Stimulated activated CD8-positive, alpha-beta memory T cell treated with anti-CD3 and anti-CD28 coated beads, Interleukin-4, amount 100 ng/mL, for 48 hours (primary cell): ENCODE measurements around the gene LRRC63.
"Not testable (repeated sequence)": the region's sequence is repeated elsewhere in the genome, so short reads cannot be mapped to it uniquely, and the experiment has no call there.

Experiments used
- DNase-seq: peaks from one replicate; pipeline ENCODE4 v3.0.0-alpha.2; 2020

The LRRC63 gene

DNA sequence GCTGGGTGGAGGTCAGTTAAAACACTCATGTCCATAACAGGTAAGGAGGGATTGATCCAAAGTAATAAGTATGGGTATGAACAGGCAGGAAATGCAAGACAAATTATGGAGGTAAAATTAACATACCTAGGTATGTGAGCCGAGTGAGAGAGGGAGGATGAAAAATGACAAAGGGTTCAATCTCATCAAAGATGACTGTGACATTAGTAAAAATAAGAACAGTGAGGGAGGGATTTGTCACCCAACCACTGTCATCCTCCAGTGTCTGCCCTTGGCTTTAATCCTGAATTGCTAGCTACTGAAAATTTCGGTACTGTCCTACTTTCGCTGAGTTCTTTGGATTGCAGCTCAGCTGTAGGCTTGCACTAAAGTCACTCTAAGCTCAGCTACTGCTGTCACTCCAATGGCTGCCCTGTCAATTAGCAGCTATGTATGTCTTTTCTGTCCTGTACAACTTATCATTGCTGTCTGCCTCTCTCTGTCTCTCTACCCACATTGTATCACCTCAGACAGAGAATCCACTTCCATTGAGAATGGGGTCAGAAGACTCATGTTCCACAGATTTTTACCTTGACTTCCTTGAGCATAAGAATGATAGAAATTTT lies 62.5 kb downstream of the LRRC63 start:
- no peak for DNase-seq

DNA sequence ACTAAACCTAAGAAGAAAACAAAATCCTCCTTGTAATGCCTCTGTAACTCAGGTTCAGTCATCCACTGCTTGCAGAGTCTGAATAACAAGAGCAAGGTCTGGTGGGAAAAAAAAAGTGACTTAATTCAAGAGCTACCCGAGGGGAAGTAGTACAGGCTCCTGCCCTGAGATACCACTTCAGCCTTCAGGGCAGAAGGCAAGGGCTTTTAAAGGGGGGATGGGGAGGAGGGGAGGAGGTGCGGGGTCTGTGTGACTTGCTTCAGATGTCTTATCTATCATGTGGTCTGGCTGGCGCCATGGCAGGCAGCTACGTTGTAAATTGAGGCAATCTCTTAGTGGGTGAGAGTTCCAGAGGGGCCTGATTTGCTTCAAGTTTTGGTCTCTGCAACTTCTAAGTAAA lies 66.7 kb downstream of the LRRC63 start:
- DNase-seq: no peak

DNA sequence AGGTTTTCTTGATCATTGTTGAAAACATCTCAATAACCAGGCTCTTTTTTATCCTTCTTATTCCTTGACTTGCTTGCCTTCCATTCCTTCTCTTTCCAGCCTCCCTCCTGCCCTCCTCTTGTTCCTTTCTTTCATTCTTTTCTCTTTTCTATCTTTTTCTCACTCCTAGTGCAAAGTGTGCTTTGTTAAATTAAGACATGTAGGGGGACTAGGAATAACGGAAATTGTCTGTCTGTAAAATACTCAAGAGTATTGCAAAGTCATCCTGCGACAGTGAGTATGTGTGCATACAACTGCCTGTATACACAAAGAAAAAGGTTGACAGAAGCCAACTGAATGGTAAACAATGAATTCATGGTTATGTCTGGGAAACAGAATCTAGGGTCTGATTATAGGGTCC lies 70.1 kb downstream of the LRRC63 start:
- DNase-seq: no peak

DNA sequence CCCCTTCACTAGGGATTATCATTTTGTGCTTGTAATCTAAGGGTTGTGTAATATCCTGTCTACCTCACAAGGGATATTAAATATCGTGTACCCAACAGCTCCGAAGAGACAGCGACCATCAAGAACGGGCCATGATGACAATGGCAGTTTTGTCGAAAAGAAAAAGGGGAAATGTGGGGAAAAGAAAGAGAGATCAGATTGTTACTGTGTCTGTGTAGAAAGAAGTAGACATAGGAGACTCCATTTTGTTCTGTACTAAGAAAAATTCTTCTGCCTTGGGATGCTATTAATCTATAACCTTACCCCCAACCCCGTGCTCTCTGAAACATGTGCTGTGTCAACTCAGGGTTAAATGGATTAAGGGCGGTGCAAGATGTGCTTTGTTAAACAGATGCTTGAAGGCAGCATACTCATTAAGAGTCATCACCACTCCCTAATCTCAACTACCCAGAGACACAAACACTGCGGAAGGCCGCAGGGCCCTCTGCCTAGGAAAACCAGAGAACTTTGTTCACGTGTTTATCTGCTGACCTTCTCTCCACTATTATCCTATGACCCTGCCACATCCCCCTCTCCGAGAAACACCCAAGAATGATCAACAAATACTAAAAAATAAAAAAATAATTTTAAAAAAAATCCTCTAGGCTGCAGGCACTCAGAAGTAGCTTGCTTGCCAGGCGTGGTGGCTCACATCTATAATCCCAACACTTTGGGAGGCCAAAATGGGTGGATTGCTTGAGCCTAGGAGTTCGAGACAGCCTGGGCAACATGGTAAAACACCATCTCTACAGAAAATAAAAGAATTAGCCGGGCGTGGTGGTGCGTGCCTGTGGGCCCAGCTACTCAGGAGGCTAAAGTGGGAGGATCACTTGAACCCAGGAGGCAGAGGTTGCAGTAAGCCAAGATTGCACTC lies 72.4 kb downstream of the LRRC63 start:
- not testable (repeated sequence) for DNase-seq

DNA sequence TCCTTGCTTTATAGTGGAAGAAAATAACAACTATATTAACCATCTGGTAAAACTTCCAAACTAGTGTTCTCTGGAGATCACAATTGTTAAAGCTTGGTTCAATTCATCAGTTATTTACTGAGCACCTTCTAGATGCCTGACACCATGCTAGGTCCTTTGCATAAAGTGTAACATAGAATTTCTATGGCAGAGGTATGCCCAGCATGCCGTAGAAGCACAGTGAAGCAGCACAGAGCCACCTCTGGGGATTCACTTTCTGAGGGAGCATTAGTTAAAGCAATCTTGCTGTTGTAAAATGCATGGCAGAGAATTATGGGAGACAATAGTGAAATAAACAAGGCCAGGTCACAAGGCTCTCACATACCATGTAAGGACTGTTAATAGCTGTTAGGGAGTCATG lies 75.2 kb downstream of the LRRC63 start:
- no peak for DNase-seq

DNA sequence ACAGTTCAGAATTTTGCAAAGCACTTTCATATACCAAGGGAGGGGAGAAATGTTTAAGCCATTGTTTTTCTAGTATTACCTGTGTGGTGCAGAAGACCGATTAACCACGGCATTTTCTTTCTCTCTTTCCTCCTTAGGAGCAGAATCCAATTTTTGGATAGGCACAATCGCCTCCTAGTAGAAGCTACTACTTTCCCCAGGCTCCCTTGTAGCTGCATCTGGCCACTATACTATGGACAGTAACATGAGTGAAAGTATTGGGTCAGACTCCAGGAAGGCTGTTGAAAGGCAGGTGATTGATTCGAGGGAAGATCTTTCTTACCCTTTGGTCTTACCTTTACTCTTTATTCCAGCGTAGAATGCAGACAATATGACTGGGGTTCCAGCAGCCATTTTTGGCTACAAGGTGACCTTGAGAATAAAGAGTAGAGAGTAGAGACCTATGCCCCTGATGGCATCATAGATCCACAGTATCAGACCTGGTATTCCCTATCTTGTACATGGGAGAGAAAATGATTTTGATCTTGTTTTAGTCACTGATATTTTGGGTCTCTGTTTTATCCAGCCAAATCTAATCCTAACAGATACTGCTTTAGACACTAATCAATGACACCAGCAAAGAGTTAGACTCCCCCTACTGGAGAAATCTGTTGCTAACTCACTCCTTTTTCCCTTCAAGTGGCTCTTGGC lies 77.0 kb downstream of the LRRC63 start:
- DNase-seq: no peak

DNA sequence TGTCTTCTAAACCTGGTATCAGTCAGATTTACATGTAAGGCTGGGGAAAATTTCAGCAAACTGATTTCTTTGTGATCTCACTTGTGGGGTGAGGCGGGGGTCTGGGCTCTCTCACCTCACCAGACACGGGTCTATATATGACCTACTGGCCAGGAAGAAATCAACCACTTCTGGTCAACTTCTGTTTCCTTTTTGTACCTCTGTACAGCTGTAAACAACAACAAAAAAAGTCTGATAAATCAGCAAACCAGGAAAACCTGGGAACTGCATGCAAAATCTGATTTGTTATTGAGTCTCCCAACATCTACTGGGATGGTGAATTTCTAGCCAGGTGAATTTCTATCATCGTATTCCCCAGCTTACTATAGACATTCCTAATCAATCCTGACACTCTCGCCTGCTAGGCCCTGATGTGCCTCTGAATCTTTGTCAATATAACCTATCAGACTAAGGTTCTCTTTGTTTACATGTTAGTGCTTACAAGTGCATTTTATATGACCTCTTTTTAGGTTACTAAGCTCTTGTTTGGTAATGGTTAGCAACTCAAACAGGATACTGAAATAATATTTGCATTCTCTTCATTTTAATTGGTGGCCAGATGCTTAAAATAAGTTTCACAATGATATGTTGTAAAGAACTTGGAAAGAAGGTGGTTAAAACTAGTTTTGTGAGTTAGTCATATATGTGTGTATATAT lies 77.7 kb downstream of the LRRC63 start:
- DNase-seq: no peak

DNA sequence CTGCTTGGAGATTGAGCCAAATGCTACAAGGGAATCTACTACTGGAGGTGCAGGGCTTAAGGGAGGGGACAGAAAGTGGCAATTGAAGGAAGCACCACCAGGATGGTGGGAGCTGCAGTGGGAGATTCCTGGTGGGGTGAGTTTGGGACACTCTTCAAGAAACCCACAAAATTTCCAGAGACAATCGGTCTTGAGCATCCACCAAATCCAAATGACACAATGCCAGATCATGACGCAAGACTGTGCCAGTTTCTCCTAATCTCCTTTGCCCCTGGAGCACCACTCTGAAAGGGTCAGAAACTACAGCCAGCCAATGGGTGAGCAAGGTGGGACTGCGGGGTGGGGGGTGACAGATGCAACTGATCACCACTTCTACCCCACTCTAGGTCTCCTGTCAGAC lies 78.7 kb downstream of the LRRC63 start:
- no peak for DNase-seq

DNA sequence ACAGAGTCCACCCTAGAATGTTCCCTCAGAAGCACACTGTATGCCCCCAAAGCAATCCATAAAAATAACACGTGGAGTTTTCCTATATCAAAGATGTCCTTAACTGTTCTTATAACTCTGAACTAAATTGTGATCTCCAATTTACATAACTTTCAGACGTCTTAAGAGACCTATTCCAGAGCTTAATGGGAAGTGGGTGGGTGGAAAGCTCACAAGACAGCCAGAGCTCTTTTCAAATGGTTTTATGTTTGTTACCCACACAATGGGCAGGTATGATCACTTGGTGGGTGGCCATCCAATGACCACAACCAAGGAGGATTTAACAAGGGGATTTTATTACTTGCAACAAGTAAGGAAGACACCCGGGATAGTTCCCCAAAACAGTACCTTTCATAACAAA lies 81.7 kb downstream of the LRRC63 start:
- no peak for DNase-seq

DNA sequence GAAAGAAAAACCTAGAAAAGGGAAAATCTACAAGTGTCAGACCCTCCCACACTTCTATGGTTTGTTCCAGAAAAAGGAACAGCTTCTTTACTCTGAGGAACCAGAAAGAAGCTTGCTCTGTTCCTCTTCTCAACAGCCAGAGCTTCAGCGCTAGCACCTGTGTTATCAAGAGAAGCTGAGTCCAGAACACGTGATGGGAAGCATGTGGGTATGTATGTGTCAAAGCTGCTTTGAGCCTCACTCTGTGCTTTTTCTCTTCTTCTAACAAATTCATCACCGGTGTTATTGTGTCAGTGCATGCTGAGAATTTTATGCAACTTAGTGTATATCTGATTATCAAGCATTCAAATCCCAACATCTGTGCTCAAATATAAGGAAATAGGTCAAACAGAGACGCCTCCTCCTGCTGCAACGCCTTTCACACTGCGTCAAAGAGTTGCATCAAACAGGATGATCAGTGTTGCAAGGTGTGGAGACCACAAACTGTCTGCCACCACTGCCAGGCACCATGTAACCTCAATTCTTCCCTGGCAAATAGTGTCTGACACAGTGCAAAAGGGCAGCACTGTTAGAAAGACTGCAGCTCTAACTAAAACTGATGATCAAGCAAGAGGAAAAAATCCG lies 83.9 kb downstream of the LRRC63 start:
- peak; percentile 63 for DNase-seq

DNA sequence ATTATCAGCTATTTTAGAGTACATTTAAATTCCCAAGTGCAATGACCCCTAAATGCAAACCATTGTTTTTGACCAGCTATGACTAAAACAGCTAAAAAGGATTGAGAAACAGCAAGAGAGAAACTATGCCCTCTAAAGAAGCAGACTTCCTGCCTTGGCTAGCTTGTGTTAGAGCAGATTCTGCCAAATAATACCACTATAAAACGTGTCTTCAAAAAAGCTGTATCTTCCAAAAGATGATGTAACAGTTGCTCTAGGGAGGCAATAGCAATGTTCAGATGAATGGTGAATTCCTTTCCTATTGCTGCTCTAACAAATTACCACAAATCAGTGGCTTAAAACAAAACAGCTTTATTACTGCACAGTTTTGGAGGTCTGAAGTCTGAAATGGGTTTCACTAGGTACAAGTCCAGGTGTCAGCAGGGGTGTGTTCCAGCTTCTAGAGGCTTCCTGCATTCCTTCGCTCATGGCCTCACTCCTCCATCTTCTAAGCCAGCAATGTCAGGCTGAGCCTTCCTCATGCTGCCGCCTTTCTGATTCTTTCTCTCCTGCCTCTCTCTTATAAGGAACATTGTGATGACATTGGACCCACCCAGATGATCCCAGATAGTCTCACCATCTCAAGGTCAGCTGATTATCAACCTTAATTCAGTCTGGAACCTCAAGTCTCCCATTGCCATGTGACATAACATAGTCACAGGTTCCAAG lies 84.5 kb downstream of the LRRC63 start:
- no peak for DNase-seq

DNA sequence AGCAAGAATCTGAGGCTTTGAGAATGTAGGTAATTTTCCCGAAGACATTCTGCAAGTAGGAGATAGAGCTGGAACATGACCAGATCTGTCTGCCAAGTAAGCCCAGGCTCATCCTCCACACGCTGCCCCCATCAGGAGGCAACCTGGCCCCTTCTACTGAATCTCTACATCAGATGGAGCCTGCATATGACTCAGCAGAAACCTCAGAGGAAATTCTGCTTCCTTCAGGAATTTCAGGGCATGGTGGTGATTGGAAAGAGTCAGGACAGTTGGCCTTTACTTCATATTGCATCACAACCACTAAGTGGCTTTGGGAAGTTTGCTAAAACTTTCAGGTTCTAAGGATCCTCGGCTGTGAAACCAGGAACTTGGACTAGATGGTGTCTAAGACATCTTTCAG lies 85.2 kb downstream of the LRRC63 start:
- DNase-seq: no peak

DNA sequence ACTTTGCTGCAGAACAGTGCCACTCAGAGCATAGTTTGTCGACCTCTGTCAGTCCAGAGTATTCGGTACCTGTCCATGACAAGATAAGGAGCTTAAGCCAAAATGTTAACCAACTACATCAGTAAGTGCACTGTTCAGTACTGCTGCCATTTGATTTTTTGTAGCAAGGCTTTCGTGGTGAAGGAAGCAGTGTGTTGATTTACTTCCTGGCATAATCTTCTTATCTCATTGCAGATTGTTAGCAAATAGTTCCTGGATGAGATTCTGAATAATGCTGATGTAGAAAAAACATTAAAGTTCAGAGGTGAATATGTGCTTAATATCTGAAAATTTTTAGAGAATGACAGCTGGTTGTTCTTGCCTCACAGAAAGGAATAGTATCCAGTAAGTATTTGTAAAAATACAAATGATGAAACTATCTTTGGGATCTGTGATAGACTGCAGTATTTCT lies 85.7 kb downstream of the LRRC63 start:
- DNase-seq: no peak

DNA sequence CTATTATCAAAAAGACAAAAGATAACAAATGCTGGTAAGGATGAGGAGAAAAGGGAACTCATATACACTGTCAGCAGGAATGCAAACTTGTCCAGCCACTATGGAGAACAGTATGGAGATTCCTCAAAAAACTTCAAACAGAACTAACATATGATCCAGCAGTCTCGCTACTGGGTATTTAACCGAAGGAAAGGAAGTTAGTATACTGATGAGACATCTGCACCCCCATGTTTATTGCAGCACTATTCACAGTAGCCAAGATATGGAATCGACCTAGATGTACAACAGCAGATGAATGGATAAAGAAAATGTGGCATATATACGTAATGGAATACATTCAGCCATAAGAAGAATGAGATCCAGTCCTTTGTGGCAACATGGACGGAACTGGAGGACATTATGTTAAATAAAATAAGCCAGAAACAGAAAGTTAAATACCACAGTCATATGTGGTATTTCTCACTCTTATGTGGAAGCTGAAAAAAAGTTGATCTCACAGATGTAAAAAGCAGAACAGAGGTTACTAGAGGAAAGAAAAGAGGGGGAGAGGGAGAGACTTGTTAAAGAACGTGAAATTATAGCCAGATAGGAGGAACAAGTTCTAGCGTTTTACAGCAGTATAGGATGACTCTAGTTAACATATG lies 92.1 kb downstream of the LRRC63 start:
- no peak for DNase-seq

DNA sequence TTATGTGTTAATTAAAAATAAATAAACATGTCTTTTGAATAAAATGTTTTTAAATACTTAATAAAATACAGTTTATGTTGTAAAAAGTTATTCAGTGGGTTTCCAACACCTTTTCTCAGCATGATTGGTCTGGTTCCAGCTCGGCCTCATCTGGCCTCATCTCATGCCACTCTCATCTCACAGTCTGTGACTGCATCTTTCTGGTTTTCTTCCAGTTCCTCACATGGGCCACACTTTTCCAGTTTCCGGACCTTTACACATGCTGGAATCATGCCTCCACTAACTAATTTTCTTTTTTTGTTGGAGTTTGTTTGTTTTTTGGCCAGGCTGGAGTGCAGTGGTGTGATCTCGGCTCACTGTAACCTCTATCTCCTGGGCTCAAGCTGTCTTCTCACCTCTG lies 92.8 kb downstream of the LRRC63 start:
- no peak for DNase-seq

DNA sequence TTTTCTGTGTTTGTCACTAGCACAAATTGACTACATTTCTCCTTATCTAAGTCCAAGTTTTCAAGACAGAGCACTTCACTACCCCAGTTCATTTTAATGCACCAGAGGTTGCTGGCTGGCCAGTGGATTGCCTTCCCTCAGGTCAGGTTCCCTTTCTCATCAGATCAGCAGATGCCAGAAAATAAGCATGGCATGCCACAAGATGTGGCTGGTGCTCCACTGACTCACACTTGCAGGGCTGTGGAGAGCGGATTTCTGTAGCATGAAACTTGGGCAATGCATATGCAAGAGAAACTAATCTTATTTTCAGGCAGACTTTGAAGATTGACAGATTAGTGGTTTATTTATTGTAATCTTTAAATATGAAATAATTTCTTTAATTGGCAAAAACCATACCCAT lies 95.8 kb downstream of the LRRC63 start:
- DNase-seq: no peak

DNA sequence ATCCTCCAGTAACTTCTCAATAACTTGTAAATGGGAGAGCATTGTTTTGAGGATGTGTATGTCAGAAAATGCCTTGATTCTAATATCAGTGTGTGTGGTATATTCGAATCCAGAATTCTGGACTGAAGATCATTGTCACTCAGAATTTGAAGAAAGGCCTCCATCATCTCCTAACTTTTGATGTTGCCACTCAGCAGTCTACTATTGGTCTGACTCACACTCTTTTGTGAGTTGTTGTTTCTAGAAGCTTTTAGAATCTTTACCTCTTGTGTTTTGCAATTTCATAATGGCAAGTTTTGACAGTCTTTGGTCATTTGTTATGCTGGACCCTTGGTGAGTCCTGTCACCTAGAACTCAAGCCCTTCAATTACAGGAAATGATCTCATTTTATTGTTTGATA lies 98.3 kb downstream of the LRRC63 start:
- DNase-seq: no peak

DNA sequence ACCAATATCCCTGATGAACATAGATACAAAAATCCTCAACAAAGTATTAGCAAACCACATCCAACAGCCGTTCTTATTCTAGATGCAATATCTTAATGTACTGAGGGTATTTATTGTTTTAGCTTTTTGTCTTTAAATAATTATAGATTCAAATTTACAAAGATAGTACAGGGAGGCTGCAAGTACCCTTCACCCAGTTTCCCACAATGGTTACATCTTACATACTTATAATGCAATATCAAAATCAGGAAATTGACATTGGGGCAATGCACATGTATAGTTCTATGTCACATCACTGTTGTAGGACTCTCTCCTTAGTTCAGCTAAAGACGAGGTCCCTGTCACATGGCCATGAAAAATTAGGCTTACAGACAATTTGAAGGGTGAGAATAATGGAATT lies 99.5 kb downstream of the LRRC63 start:
- no peak for DNase-seq

DNA sequence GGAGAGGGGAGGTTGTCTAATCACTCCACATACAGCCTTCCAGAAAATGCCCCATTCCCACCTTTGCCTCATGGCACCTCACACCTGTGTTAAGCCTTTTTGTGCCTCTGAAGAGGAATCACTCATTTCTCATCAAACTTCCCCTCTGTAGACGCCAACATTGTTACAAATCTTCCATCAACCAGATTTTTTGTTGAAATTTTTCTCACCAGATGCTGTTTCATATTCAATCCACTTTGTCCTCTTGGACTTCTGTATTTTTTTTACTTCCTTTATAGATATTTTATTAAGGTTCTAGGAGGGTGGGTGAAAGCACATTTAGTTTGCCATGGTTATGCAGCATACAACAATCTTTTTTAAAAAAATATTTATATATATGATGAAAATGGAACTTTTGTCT lies 101.3 kb downstream of the LRRC63 start:
- no peak for DNase-seq

DNA sequence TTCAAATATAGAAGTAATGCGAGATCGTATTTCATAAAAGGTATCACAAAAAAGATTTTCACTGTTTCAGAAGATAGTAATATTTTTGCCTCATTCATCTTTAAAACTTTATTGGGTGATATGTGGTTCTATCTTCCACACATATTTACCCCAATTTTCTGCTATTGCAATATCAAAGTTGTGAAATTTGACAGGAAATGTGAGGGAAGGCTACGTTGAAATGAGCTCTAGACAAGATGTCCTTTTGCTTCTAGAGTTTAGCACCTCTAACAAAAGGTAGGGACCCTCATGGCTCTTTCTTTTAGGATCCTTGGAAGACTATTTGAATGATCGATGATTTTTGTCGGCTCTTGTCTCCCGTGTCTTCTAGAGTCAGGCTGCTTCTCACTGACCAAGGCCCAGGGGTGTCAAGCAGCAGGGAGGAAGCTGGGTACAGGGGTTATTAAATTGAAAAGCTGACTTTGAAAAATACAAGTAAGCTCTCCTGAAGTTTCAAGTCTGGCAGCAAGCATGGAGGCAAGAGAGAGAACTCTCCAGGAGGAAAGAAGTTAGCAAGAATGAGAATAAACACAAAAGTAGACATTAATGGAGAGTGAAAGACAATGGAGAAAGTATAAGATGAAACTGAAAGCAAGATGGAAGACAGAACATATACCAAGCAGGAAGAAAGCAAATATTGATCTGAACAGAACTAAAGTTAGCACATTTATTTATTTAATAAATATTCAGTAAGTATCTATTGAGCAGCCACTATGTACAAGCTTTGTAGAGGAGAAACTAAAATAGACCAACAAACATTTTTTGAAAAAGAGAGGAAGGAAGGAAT lies 101.9 kb downstream of the LRRC63 start:
- no peak for DNase-seq

DNA sequence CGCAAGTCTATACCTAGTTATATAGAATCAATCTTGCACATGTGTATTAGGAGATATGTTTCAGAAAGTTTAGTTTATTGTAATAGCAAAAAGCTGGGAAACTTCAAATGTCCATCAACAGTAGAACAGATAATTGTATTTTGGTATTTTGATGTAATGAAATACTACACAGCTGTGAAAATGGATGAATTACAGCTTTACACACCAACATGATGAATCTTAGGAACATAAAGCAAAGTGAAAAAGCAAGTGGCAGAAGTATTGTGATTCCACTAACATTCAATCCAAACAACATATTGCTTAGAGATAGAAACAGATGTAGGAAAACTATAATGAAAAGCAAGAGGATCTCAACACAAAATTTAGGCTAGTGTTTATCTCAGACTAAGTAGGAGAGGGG lies 102.9 kb downstream of the LRRC63 start:
- no peak for DNase-seq
